RWPE1 (cell line): ENCODE results near the gene PHTF2.
A peak's percentile ranks its signal among the peaks of the same experiment; 100 is the strongest.

ENCODE experiments used
- CTCF ChIA-PET: fragments of 350-600 bp; sonication (Branson Sonifier 250); formaldehyde crosslinking; extraction: SDS; loops from one replicate; lab custom pipeline; 2021; lab: Yijun Ruan, JAX
- POLR2A ChIA-PET: fragments of 400-600 bp; formaldehyde crosslinking; extraction: SDS; loops from one replicate; lab custom pipeline; 2020; ENCODE audit warnings: antibody characterized with exemption; ENCODE audit not compliant: low non-redundant PET; lab: Yijun Ruan, JAX
- DNase-seq: peaks from one replicate; pipeline ENCODE4 v3.0.0; 2012; ENCODE audit warnings: low spot score
- H3K27ac ChIP-seq: fragments of 450-650 bp; 2 replicates; pipeline ENCODE4 v1.5.1; 2017
- TF ChIP-seq, protein P1 (sequence below): fragments of 450-650 bp; conservative IDR thresholded peaks from 2 replicates; pipeline ENCODE4 v1.5.1; 2017; ENCODE audit warnings: low read depth, mild to moderate bottlenecking

PHTF2 gene

DNA sequence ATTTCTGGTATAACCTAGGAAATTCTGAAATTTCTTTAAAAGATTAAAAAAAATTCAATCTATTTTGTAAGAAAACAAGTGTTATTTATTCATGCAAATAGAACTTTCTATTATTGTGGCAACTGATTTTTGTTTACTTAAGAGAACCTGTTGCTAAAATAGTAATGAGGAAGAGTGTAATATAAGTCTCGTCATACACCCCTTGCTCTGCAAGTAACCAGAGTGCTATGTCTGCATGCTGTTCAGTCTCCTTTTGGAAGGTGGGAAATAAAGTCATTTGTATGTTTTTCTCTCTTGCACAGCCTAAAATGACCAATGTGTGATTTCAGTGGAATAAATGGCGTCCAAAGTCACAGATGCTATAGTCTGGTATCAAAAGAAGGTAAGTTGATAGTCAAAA lies 41.3 kb downstream of the PHTF2 start:
- TF ChIP-seq, protein P1, sequence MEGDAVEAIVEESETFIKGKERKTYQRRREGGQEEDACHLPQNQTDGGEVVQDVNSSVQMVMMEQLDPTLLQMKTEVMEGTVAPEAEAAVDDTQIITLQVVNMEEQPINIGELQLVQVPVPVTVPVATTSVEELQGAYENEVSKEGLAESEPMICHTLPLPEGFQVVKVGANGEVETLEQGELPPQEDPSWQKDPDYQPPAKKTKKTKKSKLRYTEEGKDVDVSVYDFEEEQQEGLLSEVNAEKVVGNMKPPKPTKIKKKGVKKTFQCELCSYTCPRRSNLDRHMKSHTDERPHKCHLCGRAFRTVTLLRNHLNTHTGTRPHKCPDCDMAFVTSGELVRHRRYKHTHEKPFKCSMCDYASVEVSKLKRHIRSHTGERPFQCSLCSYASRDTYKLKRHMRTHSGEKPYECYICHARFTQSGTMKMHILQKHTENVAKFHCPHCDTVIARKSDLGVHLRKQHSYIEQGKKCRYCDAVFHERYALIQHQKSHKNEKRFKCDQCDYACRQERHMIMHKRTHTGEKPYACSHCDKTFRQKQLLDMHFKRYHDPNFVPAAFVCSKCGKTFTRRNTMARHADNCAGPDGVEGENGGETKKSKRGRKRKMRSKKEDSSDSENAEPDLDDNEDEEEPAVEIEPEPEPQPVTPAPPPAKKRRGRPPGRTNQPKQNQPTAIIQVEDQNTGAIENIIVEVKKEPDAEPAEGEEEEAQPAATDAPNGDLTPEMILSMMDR, result no peak
- H3K27ac ChIP-seq, result no peak overlapping the region
- no peak for DNase-seq
- ChIA-PET POLR2A (no interaction called here), CTCF (interaction anchor here (1.1 kb wide), 1 partner anchor 64 kb away, joined by 4 read pairs; no protein-coding TSS in a partner anchor)

DNA sequence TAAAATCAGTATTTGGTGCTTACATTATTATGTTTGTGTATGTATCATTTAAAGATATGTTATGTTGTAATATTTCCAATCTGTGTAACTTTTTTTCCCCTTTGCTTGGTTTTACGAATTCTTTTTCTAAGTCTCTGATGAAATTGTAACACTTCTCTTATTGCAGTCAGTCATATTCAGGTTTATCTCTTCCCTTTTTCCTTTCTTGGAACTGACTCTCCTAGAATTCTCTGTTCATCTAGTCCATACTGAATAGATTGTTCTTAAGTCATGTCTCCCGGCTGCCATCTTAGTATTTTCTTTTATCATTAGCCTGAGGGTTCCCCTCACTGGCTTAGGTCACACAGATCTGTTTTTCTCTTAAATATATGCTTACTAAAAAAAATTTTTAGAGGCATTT lies 44.6 kb downstream of the PHTF2 start:
- TF ChIP-seq, protein P1, result no peak
- CTCF ChIA-PET, result no interaction called here
- DNase-seq, result no peak
- POLR2A ChIA-PET, result no interaction called here
- no peak overlapping the region for H3K27ac ChIP-seq

DNA sequence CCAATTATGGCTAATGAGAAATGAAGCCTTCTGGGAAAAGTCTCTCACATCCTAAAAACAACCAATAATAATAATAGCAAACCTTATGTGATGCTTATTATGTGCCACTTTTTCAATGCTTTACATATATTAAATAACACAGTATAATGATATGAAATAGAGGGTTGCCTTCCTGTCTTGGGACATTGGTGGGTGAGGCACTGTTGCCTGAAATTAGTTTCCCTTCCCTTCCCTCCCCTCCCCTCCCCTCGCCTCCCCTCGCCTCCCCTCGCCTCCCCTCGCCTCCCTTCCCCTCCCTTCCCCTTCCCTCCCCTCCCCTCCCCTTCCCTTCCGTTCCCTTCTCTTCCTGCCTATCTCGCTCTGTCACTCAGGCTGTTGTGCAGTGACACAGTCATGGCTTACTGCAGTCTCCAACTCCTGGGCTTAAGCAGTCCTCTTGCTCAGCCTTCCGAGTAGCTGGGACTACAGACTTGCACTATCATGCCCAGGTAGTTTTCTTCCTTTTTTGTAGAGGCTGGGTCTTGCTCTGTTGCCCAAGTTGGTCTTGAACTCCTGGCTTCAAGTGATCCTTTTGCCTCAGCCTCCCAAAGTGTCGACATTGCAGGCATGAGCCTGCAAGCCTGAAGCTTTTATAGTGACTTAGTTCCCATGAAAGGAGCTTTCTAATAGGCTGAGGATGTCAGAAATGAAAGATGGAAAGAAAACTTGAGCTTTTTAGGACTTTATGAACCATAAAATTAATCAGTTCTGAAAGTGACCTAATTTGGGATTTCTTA lies 47.9 kb downstream of the PHTF2 start:
- TF ChIP-seq, protein P1, result no peak
- ChIA-PET CTCF (interaction anchor here (0.6 kb wide), 1 partner anchor 54 kb away, joined by 3 read pairs; no protein-coding TSS in a partner anchor), POLR2A (no interaction called here)
- DNase-seq, result no peak
- no peak overlapping the region for H3K27ac ChIP-seq

DNA sequence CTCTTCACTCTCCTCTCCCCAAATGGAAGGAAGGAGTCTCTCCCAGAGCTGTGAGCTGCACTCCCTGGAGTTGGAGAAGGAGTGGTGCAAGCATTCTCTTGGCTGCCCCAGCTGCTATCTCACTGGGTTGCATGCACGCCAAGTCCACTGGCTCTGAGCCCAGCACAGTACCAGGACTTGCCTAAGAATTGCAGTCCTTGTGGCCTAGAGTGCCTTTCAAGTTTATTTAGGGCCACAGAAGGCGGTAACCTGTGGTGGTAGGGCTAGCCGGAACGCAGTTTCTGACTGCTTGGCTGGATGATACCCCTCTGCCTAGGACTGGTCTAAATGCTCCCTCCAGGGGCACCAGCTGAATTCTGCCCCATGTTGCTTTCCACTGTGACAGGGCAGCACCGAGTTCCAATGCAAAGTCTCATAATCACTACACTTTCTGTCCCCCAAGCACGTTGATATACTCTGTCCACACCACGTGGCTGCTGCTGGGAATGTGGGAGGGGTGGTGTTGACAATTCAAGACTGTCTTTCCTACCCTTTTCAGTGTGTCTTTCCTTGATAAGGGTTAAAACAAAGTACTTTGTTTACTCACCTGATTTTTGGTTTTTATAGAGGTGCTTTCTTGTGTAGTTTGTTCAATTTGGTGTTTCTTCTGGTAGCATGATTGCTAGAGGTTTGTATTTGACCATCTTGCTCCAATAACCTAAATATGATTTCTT lies 57.0 kb downstream of the PHTF2 start:
- ChIA-PET POLR2A (no interaction called here), CTCF (interaction anchor here (0.7 kb wide), 1 partner anchor 45 kb away, joined by 3 read pairs; no protein-coding TSS in a partner anchor)
- TF ChIP-seq, protein P1, result no peak
- H3K27ac ChIP-seq, result peak overlapping the region; percentile 19; the same call in 1 of the 2 replicates
- DNase-seq, result no peak

DNA sequence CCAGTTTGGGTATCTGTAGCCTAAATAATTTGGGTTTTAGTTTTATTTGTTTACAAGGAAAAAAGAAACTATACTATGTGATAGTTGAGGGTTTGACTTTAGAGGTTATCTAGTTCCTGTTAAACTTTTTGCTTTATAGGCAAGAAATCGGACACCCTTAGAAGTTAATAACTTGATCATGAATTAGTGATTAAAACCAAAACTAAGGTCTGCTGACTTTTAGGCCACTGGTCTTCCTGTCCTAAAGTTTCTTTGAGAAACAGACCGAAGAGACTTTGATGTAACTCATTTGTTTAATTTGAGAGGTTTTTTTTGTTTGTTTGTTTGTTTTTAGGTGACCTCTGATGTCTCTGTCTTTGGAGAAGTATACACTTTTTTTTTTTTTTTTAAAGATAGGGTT lies 59.7 kb downstream of the PHTF2 start:
- ChIA-PET CTCF (no interaction called here), POLR2A (no interaction called here)
- TF ChIP-seq, protein P1, result no peak
- DNase-seq, result no peak
- H3K27ac ChIP-seq, result no peak overlapping the region

DNA sequence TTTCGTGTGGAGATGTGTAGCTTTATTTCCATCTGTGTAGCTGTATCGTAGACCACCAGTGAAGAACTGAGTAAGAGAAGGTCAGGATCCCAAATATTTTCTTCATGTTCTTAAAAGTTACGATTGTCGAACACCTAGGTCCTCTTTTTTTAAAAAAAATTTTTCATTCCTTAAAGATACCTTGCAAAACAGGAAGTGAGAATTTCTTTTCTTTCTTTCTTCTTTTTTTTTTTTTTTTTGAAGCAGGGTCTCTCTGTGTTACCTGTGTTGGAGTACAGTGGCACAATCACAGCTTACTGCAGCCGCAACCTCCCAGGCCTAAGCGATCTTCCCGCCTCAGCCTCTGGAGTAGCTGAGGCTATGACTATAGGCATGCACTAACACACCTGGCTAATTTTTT lies 60.8 kb downstream of the PHTF2 start:
- POLR2A ChIA-PET, result no interaction called here
- H3K27ac ChIP-seq, result no peak overlapping the region
- CTCF ChIA-PET, result no interaction called here
- TF ChIP-seq, protein P1, result no peak
- no peak for DNase-seq
